Stimulated activated CD4-positive, alpha-beta T cell treated with anti-CD3 and anti-CD28 coated beads, Interleukin-1b, Interleukin-23, amount 100 ng/mL, for 1 hour (primary cell): ENCODE measurements around the gene RTN4R.

ENCODE experiments used
- DNase-seq, 2 donors: peaks; one replicate each; pipeline ENCODE4 v3.0.0-alpha.2; 2020; ENCODE audit warnings: low read depth in 2 of 2

The RTN4R gene

GRCh38 chr22:20229916-20230775 lies 38.0 kb downstream of the RTN4R start:
- DNase-seq: no peak

- DNase-seq: no peak
Observed at GRCh38 chr22:20228939-20229272, 39.2 kb downstream of the RTN4R start.

GRCh38 chr22:20228055-20228938 lies 39.8 kb downstream of the RTN4R start:
- DNase-seq: no peak

DNA sequence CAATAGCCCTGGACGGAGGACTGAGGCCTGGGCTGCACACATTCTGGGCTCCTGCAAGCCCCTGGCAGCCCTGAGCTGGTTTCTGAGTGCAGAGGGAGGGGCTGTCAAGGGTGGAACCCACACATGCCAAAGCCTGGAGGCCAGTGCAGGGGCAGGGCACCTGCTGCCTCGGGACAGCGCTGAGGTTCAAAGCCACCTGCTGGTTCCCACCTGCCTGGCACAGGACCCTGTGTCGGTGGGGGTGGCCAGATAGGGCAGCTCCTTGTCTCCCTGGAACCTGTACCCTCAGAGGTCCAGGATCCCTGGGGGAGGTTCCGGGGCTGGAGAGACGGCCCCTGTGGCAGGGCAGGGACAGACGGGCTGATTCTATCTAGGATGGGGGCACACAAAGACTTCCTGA lies 40.8 kb downstream of the RTN4R start:
- DNase-seq: no peak

GRCh38 chr22:20226760-20227350 lies 41.3 kb downstream of the RTN4R start:
- DNase-seq: no peak

GRCh38 chr22:20226077-20226716 lies 41.9 kb downstream of the RTN4R start:
- DNase-seq: no peak

DNA sequence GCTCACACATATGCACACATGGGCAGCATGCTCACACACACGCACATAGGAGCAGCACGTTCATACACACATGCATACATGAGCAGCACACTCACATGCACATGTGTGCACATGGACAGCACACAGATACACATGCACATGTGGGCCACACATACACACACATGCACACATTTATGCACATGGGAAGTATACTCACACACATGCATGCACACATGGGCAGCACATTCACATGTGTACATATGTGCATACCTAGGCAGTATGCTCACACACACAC lies 42.5 kb downstream of the RTN4R start:
- DNase-seq: no peak

DNA sequence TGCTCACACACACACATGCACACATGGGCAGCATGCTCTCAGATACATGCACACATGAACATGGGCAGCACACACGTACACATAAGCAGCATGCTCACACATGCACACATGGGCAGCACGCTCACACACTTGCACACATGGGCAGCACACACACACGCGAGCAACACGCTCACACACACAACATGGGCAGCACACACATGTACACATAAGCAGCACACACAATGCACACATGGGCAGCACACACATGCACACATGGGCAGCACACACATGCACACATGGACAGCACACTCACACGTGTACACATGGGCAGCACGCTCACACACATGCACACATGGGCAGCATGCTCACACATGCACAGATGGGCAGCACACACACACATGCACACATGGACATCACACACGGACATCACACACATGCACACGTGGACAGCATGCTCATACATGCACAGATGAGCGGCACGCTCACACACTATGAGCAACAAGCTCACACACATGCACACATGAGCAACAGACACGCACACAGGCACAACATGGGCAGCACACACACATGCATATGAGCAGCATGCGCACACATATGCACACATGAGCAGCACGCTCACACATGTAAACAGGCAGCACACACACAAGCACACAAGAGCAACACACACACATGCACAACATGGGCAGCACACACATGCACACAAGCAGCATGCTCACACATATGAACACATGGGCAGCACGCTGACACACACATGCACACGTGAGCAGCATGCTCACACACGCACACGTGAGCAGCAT lies 43.0 kb downstream of the RTN4R start:
- no peak for DNase-seq

GRCh38 chr22:20224256-20224626 lies 43.9 kb downstream of the RTN4R start:
- DNase-seq: no peak

GRCh38 chr22:20223421-20224255 lies 44.5 kb downstream of the RTN4R start:
- DNase-seq: no peak

DNA sequence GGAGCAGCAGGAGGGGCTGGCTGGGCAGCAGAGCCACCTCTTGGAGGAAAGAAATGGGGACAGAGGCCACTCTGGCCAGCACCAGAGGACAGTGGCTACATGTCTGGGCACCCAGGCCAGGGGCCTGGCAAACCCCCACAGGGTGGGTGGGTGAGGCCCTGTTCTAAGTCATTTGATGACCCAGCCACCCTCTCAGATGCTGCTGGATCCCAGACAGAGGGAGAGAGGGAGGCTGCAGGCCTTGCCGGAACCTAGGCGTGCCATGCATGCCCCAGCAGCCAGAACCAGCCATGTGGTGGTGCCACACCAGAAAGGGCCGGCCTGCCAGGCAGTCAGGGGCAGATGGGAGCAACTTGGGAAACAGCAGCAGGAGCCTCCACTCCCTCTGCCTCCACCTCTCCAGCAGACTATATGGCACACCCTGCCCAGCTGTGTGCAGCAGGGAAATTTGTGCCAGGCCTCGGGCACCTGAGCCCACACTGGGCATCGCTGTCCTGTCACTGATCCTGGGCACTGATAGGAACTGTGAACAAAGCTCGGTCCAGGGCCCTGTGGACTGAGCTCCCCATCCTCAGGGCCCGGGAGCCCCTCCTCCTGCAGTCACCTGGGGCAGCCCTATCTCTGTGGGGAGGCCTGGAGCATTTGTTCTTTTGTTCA lies 45.2 kb downstream of the RTN4R start:
- no peak for DNase-seq

DNA sequence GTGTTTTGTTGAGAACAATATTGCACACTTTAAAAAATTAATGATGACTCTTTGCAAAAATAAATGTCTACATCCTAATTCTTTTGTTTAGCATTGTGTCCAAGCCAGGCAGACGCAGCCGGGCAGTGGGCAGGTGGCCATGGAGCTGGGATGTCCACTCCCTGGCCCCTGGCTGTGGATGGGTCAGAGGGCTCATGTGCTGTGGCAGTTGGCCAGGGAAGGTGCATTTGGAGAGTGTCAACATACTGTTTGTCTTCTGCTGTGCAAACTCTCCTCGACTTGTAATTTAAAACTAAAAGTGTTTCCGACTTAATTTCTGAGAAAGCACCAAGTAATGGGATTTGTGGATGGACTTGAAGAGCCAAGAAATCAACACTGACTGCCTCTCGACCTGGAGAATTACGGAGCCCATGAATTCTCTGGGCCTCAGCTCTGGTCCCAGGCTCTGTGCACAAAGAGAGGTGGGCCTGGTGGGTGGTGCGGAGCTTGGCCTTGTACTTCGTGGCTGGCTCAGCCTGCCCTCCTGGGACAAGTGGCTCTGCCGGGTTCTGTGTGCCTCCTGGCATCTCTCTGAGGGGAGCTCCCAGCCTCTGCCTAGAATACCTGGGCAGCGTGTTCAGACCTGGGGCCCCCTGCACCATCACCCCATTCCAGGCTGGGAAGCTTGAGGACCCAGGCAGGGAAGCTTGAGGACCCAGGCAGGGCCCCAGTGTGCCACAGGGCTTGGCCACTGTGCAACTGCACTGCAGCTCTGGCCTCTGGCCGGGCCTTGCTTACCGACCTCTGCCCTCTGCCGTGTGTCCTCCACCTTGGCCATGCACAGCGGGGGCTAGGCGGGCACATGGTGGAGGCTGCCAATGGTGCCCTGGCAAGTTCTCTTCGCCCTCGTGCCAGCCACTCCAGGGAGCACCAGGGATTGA lies 46.4 kb downstream of the RTN4R start:
- DNase-seq: no peak

GRCh38 chr22:20220629-20221026 lies 47.5 kb downstream of the RTN4R start:
- DNase-seq: no peak

DNA sequence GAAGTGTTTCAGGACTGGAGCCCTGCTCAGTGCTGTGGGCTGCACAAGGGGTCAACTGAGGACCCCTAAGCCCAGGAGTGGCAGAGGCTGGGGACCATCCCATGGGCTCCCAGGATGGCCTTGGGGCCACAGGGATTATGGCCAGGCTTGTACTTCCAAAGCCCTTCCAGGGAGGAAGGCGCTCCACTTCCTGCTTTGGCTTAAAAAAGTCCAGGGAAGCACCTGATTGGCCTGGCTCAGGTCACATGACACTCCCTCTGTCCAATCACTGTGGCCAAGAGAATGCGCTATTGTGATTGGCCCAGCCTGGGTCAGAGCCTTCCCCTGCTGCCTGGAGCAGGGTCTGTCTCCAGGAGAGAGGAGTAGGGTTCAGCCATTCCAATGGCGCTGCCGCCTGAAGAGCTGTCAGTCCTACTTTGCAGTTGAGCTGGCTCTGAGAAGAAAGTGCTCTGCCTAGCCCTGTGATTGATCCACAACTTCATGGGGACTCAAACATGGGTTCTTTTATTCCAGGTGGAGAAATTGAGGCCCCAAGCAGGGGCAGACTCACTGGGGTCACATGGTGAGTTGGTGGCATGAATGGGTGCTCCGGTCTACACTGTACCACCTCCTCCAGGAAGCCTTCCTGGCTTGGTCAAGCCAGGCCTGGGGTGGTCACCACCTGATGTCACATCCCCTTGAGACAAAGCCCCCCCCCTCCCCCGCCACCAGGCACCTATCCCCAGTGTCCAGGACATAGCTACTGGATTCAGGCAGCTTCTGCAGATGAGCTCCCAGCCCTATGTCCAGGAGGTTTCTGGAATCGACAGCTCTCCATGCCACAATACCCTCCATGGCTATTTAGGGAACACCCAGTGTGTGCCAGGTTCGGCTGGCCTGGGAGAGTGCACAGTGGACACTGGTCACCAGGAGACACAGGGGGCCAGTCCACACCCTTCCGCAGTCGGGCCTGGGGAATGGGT lies 48.2 kb downstream of the RTN4R start:
- no peak for DNase-seq

GRCh38 chr22:20218987-20219386 lies 49.1 kb downstream of the RTN4R start:
- no peak for DNase-seq

DNA sequence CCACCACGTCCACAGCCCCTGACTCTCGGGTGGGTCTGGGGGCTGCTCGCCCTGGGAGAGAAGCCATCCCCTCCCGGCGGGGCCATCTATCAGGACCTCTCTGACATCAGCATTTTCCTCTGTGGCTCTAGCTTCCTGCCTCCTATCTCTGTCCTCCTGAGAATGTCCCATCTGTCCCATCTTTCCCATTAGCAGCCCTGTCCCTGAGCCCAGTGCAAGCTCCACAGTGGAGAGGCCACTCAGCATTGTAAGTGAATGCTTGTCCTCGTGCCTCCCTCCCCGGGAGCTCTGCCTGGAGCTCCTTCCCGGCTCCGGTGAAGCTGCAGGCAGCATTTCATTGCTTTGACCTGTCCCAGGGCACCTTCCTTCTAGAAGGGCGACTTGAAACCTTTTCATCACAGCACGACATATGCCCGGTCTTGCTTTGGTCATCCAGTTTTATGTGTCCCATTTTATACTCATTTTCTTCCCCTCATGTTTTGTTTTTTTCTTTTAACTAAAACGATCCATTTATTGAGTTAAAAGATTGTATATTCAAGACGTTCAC lies 49.7 kb downstream of the RTN4R start:
- DNase-seq: no peak

DNA sequence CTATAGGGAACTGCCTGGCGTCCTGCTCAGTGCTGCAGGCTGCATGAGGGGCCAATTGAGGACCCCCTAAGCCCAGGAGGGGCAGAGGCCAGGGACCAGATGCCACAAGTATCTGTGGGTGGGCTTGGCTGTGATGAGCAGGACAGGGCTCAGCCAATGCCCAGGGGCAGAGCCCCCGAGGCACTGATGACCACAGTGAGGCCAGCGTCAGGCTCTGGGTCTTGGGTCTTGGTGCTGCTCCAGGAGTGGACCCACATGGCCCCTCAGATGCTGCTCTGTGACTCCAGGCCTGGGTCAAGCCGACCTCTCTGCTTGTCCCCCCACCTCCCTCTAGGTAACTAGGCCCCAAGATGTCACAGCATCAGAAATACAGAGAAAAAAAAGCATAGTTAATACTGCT lies 50.6 kb downstream of the RTN4R start:
- DNase-seq: no peak
